Measurements from ENCODE around the gene POLE2. TPM values are rescaled to one million over a fixed set of nuclear protein-coding genes. Genes with fewer than 3 reads are reported as not detected.

The POLE2 gene
- total RNA-seq, 2 experiments from 2014 or later: 1.2 to 1.4 TPM

- no peak for TF ChIP-seq CTCF (IDR thresholded peaks at IDR 0.05)
- ChIA-PET POLR2A (interaction anchor here (0.7 to 2.2 kb wide), 4 partner anchors 57 to 161 kb away, joined by 3 to 9 read pairs (median 3); partner anchors contain the start of gene KLHDC2), CTCF (interaction anchor here (1.1 kb wide), 1 partner anchor 57 kb away, joined by 3 read pairs; no protein-coding TSS in a partner anchor)
- Histone ChIP-seq H3K4me3 (ENCODE audit: low read length) (no peak overlapping the region), H3K27me3 (ENCODE audit: control insufficient read depth in 1 of 2, insufficient read depth in 2 of 2, low read length in 2 of 2) (no peaks in the 10 kb centered on the region), H3K27ac (ENCODE audit: low read depth in 1 of 2, low read length in 2 of 2) (no peak overlapping the region), H3K36me3 (ENCODE audit: insufficient read depth, low read length) (no peaks in the 10 kb centered on the region), H3K9me3 (ENCODE audit: control insufficient read depth in 1 of 2, insufficient read depth in 1 of 2, low read length in 2 of 2) (no peaks in the 10 kb centered on the region), H3K4me1 (ENCODE audit: insufficient read depth, low read length) (peaks cover 19% of the 10 kb centered on the region)
- peak overlapping the region; percentile 97 for H3K4me3 Mint-ChIP-seq
- peak overlapping the region; percentile 88 for H3K27ac Mint-ChIP-seq
- ATAC-seq (ENCODE audit: poor library complexity) (no peak), DNase-seq (no peak)
- intact Hi-C loops (cut with DNase I, micrococcal nuclease): loop anchor here (2.0 to 5.0 kb wide), 4 partner anchors 54 to 104 kb away; partner anchors contain the start of genes KLHDC2 (in 1 of the 2) and RPS29 (in 1 of the 2)
- H3K9me3 Mint-ChIP-seq: no peaks in the 10 kb centered on the region
- H3K4me1 Mint-ChIP-seq (ENCODE audit: low read depth): peaks cover 50% of the 10 kb centered on the region
- peaks cover 9% of the 10 kb centered on the region for H3K36me3 Mint-ChIP-seq (ENCODE audit: low read depth)
- no peaks in the 10 kb centered on the region for H3K27me3 Mint-ChIP-seq
Observed at GRCh38 chr14:49691031-49691430, 3.0 kb upstream of the POLE2 start.

DNA sequence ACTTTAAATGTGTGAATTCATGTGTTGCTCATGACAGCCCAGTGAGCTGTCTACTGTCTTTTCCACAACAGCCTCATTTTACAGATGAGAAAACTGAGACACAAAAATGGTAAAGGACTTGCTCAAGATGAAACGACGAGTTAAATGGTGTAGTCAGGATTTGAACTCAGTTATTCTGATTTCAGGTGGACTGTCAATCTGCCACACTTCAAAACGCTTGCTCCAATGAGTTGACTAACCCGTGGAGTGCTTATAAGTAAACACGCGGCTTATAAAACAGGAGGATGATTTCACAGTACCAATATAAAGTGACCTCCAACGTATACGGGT lies 652 bp upstream of the POLE2 start:
- H3K9me3 Mint-ChIP-seq: no peaks in the 10 kb centered on the region
- TF ChIP-seq CTCF (IDR thresholded peaks at IDR 0.05): no peak
- Histone ChIP-seq H3K4me3 (ENCODE audit: low read length) (peak overlapping the region; percentile 65), H3K9me3 (ENCODE audit: control insufficient read depth in 1 of 2, insufficient read depth in 1 of 2, low read length in 2 of 2) (no peaks in the 10 kb centered on the region), H3K27ac (ENCODE audit: low read depth in 1 of 2, low read length in 2 of 2) (no peak overlapping the region), H3K36me3 (ENCODE audit: insufficient read depth, low read length) (no peaks in the 10 kb centered on the region), H3K27me3 (ENCODE audit: control insufficient read depth in 1 of 2, insufficient read depth in 2 of 2, low read length in 2 of 2) (no peaks in the 10 kb centered on the region), H3K4me1 (ENCODE audit: insufficient read depth, low read length) (peaks cover 15% of the 10 kb centered on the region)
- ATAC-seq (ENCODE audit: poor library complexity) (no peak), DNase-seq (no peak)
- intact Hi-C loops (cut with DNase I, micrococcal nuclease): loop anchor here in 1 of 2 experiments (5.0 kb wide), 1 partner anchor 624 kb away; the partner anchor contains the start of genes DMAC2L and L2HGDH
- H3K36me3 Mint-ChIP-seq (ENCODE audit: low read depth): peaks cover 9% of the 10 kb centered on the region
- H3K4me3 Mint-ChIP-seq: peak overlapping the region; percentile 86
- H3K27ac Mint-ChIP-seq: peak overlapping the region; percentile 69
- H3K27me3 Mint-ChIP-seq: no peaks in the 10 kb centered on the region
- ChIA-PET CTCF (interaction anchor here (0.9 to 2.8 kb wide), 2 partner anchors 54 to 227 kb away, joined by 3 to 15 read pairs; partner anchors contain the start of gene DNAAF2), POLR2A (interaction anchor here (0.7 to 3.3 kb wide), 9 partner anchors 8 to 174 kb away, joined by 3 to 30 read pairs (median 4); partner anchors contain the start of genes DNAAF2, KLHDC2, MGAT2 and NEMF)
- peaks cover 32% of the 10 kb centered on the region for H3K4me1 Mint-ChIP-seq (ENCODE audit: low read depth)

- peaks cover 14% of the 10 kb centered on the region for H3K4me1 Mint-ChIP-seq (ENCODE audit: low read depth)
- H3K27ac Mint-ChIP-seq: no peak overlapping the region
- TF ChIP-seq CTCF (IDR thresholded peaks at IDR 0.05): no peak
- no peaks in the 10 kb centered on the region for H3K9me3 ChIP-seq (ENCODE audit: control insufficient read depth in 1 of 2, insufficient read depth in 1 of 2, low read length in 2 of 2)
- H3K36me3 ChIP-seq (ENCODE audit: insufficient read depth, low read length): no peaks in the 10 kb centered on the region
- no peaks in the 10 kb centered on the region for H3K36me3 Mint-ChIP-seq (ENCODE audit: low read depth)
- ATAC-seq (ENCODE audit: poor library complexity): no peak
- intact Hi-C loops (cut with DNase I, micrococcal nuclease): loop anchor here in 1 of 2 experiments (5.0 kb wide), 1 partner anchor 626 kb away; the partner anchor contains the start of genes DMAC2L and L2HGDH
- H3K4me1 ChIP-seq (ENCODE audit: insufficient read depth, low read length): peaks cover 14% of the 10 kb centered on the region
- H3K27ac ChIP-seq (ENCODE audit: low read depth in 1 of 2, low read length in 2 of 2): no peak overlapping the region
- no peaks in the 10 kb centered on the region for H3K27me3 ChIP-seq (ENCODE audit: control insufficient read depth in 1 of 2, insufficient read depth in 2 of 2, low read length in 2 of 2)
- no peak for DNase-seq
- POLR2A ChIA-PET: interaction anchor here (0.7 to 3.3 kb wide), 3 partner anchors 52 to 82 kb away, joined by 3 to 30 read pairs (median 22); partner anchors contain the start of genes KLHDC2, MGAT2 and RPL36AL
- H3K9me3 Mint-ChIP-seq: no peaks in the 10 kb centered on the region
- H3K27me3 Mint-ChIP-seq: no peaks in the 10 kb centered on the region
- H3K4me3 Mint-ChIP-seq: peak overlapping the region; percentile 71
- H3K4me3 ChIP-seq (ENCODE audit: low read length): no peak overlapping the region
- CTCF ChIA-PET: interaction anchor here (2.8 kb wide), 1 partner anchor 52 kb away, joined by 15 read pairs; the partner anchor contains the start of gene DNAAF2
Observed at GRCh38 chr14:49686425-49686824, 1.6 kb downstream of the POLE2 start.

All from CD4-positive, alpha-beta T cell (primary cell).